Vagina (tissue), 2 donors: Measurements from ENCODE around the gene TNS3.

Experiments used
- CTCF ChIP-seq, 3 experiments: fragments of 450-650 bp in 2 of 3; fragments of 200-600 bp in 1 of 3; sonication (generic) in 1 of 3; IDR thresholded peaks; one replicate each; pipeline ENCODE4 v1.5.1; 2017 to 2019; ENCODE audit warnings: antibody characterized with exemption in 3 of 3, mild to moderate bottlenecking in 2 of 3, moderate library complexity in 2 of 3
- POLR2A ChIP-seq, 2 donors: fragments of 450-650 bp; IDR thresholded peaks; one replicate each; pipeline ENCODE4 v1.6.1; 2017; ENCODE audit warnings: antibody characterized with exemption in 2 of 2, mild to moderate bottlenecking in 2 of 2, moderate library complexity in 2 of 2
- POLR2AphosphoS5 ChIP-seq, 2 donors: sonication (generic); formaldehyde crosslinking; IDR thresholded peaks; one replicate each; pipeline ENCODE4 v1.9.0; 2017; ENCODE audit warnings: antibody characterized with exemption in 2 of 2, mild to moderate bottlenecking in 2 of 2, low read depth in 1 of 2; ENCODE audit not compliant: insufficient read depth in 1 of 2

- TF ChIP-seq CTCF (IDR thresholded peaks at IDR 0.05): no peak
- TF ChIP-seq POLR2A (IDR thresholded peaks at IDR 0.05): no peak
- TF ChIP-seq POLR2AphosphoS5 (IDR thresholded peaks at IDR 0.05; ENCODE audit: insufficient read depth in 1 of 2, low read depth in 1 of 2): no peak
Measured at GRCh38 chr7:47375121-47375938, 206.6 kb downstream of the TNS3 start.
